ENCODE data around the gene PRSS8. TPM values are rescaled to one million over a fixed set of nuclear protein-coding genes. Genes with fewer than 3 reads are reported as not detected.
A peak's percentile ranks its signal among the peaks of the same experiment; 100 is the strongest.
"Not testable (repeated sequence)": the region's sequence is repeated elsewhere in the genome, so short reads cannot be mapped to it uniquely, and the experiment has no call there.

The PRSS8 gene
- total RNA-seq, 4 donors from 2014 or later: 42.1 to 89.9 (median 72.8) TPM

DNA sequence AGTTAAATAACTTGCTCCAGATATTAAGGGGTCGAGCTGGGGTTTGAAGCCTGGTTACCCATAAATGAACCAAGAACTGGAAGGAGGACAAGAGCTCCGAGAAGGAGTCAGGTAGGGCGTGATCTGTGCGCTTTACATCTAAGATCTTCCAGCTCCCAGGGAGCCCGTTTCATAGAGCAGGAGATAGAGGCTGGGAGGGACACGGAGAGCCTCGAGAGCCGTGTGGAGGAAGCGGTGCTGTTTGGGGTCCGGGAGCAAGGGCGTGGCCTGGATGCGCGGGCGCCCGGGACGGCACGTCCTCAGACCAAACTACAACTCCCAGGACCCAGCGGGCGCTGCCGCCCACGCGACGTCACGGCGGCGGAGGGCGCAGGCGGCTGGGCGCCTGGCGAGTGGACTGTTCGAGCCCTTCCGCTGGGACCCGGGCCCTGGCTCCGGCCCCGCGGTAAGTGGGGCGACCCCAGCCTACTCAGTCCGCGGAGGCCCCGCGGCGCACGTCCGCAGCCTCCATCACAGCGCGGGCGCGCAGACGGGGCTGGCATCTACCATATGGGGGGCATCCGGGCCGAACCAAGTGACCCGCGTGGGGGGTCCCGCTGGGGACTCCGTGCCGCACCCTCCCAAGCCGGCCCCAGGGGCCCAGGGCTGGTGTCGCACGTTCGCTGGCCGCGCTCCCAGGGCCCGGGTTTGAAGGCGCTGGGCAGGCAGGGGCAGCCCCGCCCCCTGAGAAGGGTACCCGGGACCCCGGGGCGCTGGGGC is 27.3 kb downstream of the PRSS8 start, which contains the start of gene BCKDK:
Gene BCKDK, plus strand, starts transcription at position 352 of the 759 bp plus-strand sequence. CDS start 838 bp downstream, outside the sequence.
- Histone ChIP-seq H3K36me3 (peaks cover 17 to 23% of the 10 kb centered on the region in 2 donors), H3K27ac (peak within 1 kb of the TSS; percentile 26 to 90 (median 52)), H3K27me3 (no peaks in the 10 kb centered on the region), H3K4me3 (replicated peaks in 1 of 3) (peak within 1 kb of the TSS; percentile 71 to 99 (median 87)), H3K4me1 (peaks cover 16 to 18% of the 10 kb centered on the region in 2 donors), H3K9me3 (no peaks in the 10 kb centered on the region)
- DNase-seq: peak; percentile 60 to 61
- 10 to 11% methylated on average over 27 to 35 of the region's 68 CpGs for WGBS, 2 donors
- intact Hi-C loops (cut with DNase I): no loop called here
- TF ChIP-seq, protein P1, sequence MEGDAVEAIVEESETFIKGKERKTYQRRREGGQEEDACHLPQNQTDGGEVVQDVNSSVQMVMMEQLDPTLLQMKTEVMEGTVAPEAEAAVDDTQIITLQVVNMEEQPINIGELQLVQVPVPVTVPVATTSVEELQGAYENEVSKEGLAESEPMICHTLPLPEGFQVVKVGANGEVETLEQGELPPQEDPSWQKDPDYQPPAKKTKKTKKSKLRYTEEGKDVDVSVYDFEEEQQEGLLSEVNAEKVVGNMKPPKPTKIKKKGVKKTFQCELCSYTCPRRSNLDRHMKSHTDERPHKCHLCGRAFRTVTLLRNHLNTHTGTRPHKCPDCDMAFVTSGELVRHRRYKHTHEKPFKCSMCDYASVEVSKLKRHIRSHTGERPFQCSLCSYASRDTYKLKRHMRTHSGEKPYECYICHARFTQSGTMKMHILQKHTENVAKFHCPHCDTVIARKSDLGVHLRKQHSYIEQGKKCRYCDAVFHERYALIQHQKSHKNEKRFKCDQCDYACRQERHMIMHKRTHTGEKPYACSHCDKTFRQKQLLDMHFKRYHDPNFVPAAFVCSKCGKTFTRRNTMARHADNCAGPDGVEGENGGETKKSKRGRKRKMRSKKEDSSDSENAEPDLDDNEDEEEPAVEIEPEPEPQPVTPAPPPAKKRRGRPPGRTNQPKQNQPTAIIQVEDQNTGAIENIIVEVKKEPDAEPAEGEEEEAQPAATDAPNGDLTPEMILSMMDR (IDR thresholded peaks at IDR 0.05): no peak
- TF ChIP-seq POLR2A (IDR thresholded peaks at IDR 0.05): peak in 1 of 2 donors; percentile 49

DNA sequence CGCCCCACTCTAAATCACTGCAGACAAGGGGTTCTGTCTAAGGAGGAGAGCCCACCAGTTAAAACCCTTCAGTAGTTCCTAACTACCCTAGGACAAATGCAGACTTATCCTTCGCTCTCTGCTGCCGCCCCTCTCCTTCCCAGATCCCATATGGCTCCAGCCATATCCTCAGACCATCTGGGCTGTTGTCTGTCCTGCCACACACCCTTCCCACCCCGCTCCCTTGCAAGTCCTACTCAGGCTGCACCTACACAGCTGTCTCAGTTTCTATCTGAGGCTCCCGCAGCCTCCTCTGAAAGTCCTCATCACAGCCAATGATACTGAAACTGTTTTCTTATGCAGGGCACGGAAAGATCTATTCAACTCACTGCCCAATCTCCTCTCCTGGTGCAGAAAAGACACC is 28.1 kb downstream of the PRSS8 start:
- H3K4me1 ChIP-seq: peaks cover 16 to 18% of the 10 kb centered on the region in 2 donors
- DNase-seq: no peak
- WGBS, 2 donors: 88 to 91% methylated on average over 6 of the region's 6 CpGs
- H3K36me3 ChIP-seq: peaks cover 15 to 21% of the 10 kb centered on the region in 2 donors
- H3K27ac ChIP-seq: no peak overlapping the region
- intact Hi-C loops (cut with DNase I): no loop called here
- H3K9me3 ChIP-seq: no peaks in the 10 kb centered on the region
- H3K4me3 ChIP-seq (replicated peaks in 1 of 3): no peak overlapping the region
- H3K27me3 ChIP-seq: no peaks in the 10 kb centered on the region
- TF ChIP-seq POLR2A (IDR thresholded peaks at IDR 0.05): no peak
- TF ChIP-seq, protein P1 (IDR thresholded peaks at IDR 0.05): no peak

DNA sequence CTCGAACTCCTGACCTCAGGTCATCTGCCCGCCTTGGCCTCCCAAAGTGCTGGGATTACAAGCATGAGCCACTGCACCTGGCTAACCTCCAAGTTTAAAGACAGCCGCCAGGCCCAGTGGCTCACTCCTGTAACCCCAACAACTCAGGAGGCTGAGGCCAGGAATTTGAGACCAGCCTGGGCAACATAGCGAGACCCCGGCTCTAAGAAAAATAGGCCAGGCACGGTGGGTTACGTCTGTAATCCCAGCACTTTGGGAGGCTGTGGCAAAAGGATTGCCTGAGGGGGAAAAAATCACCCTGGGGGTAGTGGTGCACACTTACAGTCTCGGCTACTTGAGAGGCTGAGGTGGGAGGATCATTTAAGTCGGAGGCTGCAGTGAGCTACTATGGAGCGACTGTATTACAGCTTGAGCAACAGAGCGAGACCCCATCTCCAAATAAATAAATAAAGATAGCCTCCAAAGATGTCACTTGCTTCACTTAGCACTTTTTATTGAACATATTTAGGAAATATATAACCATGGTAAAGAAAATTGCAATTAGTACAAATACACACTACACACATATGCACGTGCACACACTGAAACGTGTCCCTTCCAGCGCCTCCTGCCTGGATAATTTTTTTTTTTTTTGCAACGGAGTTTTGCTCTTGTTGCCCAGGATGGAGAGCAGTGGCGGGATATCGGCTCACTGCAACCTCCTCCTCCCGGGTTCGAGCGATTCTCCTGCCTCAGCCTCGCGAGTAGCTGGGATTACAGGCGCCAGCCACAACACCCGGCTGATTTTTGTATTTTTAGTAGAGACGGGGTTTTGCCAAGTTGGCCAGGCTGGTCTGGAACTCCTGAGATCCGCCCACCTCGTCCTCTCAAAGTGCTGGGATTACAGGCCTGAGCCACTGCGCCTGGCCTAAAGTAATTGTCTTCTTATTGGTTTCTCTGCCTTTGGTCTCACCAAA is 28.7 kb downstream of the PRSS8 start:
- Histone ChIP-seq H3K4me3 (replicated peaks in 1 of 3) (no peak overlapping the region), H3K9me3 (no peaks in the 10 kb centered on the region), H3K36me3 (peaks cover 8 to 14% of the 10 kb centered on the region in 2 donors), H3K27me3 (no peaks in the 10 kb centered on the region), H3K4me1 (peaks cover 16 to 18% of the 10 kb centered on the region in 2 donors), H3K27ac (no peak overlapping the region)
- no peak for DNase-seq
- TF ChIP-seq, protein P1 (IDR thresholded peaks at IDR 0.05): no peak
- TF ChIP-seq POLR2A (IDR thresholded peaks at IDR 0.05): no peak
- WGBS, 2 donors: 86 to 92% methylated on average over 28 of the region's 28 CpGs
- intact Hi-C loops (cut with DNase I): no loop called here

DNA sequence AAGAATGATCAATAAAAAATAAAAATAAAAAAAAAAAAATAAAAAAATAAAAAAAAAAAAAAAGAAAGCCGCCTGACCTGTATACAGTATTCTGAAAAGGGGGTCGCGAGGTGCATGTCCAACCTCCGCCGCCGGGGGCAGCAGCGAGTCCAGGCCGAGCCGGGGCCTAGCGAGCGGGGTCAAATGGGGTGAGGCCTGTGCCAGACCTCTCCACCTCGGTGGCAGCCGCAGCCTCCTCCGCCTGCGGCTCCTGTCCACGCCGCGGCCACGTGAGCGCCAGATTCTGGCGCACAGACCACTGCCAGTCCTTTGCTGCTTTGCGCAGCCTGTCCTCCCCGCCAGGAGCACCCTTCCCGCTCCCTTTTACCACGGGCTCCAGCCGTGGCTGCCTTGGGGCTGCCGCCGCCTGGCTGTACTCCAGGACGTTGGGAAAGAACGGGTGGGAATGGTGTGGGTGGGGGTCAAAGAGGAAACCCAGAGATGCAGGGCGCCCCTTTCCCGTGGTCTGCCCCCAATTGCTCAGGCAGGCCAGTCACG is 29.8 kb downstream of the PRSS8 start:
- H3K36me3 ChIP-seq: peaks cover 4 to 7% of the 10 kb centered on the region in 2 donors
- 18 to 20% methylated on average over 28 to 33 of the region's 33 CpGs for WGBS, 2 donors
- H3K27me3 ChIP-seq: no peaks in the 10 kb centered on the region
- TF ChIP-seq, protein P1 (IDR thresholded peaks at IDR 0.05): peak; percentile 63 to 86 (median 77)
- no peak for TF ChIP-seq POLR2A (IDR thresholded peaks at IDR 0.05)
- DNase-seq: peak; percentile 80 to 84
- H3K4me3 ChIP-seq (replicated peaks in 1 of 3): no peak overlapping the region
- intact Hi-C loops (cut with DNase I): no loop called here
- no peaks in the 10 kb centered on the region for H3K9me3 ChIP-seq
- peak overlapping the region in 2 of 3 donors; percentile 65 to 76 for H3K27ac ChIP-seq
- H3K4me1 ChIP-seq: peaks cover 16 to 18% of the 10 kb centered on the region in 2 donors

DNA sequence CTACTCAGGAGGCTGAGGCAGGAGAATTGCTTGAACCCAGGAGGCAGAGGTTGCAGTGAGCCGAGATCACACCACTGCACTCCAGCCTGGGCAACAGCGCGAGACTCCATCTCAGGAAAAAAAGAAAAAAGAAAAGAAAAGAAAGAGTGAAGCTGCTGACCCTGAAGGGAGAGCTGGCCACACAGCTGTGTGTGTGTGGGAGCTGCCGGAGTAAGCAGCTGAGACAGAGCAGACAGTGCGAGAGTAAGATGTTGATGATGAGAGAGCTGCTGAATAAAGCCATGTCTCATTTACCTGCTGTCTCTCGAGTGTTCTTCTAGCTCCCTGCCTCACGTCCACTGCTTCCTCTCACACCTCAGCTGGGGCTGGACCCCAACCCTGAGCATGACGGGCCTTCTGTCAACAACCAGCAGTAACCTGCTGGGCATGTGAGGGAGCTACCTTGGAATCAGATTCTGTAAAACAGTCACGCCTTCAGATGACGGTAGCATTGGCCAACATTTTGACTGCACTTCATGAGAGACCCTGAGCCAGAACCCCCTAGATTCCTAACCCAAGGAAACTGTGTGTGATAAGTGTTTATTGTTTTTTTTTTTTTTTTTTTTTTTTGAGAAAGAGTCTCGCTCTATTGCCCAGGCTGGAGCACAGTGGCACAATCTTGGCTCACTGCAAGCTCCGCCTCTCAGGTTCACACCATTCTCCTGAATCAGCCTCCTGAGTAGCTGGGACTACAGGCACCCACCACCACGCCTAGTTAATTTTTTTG is 34.5 kb downstream of the PRSS8 start:
- intact Hi-C loops (cut with DNase I): not testable (repeated sequence)

More for the DNA sequence above, 34.5 kb downstream of the PRSS8 start:
- not testable (repeated sequence) for H3K9me3 ChIP-seq; H3K27ac ChIP-seq; H3K4me3 ChIP-seq (replicated peaks in 1 of 3); H3K4me1 ChIP-seq; H3K27me3 ChIP-seq; DNase-seq; H3K36me3 ChIP-seq
- 81 to 82% methylated on average over 13 of the region's 13 CpGs for WGBS, 2 donors

Measured in thyroid gland (tissue), 4 donors.